ENCODE results near the gene ZNF664.

ZNF664 gene

DNA sequence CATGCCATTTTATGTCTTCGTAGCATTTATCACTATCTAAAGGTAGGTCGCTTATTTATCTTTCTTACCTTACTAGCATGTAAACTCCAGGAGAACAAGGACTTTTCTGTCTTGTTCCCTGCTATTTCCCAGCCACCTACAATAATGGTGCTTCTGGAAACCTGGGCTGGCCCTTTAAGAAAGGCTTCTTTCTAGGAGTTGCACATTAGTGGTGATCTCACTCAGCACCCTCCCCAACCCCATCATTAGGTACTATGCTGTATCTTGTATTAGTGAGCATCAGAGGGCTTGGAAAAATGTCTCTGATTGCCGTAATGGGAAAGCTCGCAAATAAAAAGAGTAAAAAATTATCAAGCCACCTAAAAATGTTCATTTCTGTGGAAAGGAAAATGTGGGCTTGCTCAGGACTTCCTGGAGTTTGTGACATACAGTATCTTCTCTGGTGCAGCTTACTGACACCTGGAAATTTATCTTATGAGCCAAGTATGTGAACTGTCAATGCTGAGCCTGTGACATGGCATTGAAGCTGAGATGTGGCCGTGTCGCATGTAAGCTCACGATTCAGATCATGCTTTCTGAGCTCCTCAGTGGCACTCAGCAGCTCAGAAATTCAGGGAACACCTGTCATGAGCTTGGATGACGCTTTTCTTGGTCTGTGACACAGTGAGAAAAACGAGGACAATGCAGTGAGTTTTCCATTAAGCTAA is 12.8 kb upstream of the ZNF664 start:
- DNase-seq: no peak

DNA sequence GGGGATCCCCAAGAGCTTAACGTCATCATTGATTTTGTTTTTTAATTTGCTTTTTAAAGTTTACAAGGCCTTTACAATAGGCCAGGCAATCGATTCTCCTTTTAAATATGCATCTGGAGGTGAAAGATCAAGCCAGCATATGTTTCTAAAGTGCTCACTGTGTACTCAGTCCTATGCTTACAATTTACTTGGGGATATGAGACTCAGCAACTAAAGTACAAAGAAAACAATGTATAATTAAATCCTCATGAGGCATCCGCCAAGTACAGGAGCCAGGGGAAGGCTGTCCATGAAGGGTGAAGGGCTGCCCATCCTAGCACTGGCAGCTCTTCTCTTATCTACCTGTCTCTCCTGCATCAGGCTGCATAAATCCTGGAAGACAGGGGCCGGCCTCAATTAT is 12.2 kb upstream of the ZNF664 start:
- no peak for DNase-seq

DNA sequence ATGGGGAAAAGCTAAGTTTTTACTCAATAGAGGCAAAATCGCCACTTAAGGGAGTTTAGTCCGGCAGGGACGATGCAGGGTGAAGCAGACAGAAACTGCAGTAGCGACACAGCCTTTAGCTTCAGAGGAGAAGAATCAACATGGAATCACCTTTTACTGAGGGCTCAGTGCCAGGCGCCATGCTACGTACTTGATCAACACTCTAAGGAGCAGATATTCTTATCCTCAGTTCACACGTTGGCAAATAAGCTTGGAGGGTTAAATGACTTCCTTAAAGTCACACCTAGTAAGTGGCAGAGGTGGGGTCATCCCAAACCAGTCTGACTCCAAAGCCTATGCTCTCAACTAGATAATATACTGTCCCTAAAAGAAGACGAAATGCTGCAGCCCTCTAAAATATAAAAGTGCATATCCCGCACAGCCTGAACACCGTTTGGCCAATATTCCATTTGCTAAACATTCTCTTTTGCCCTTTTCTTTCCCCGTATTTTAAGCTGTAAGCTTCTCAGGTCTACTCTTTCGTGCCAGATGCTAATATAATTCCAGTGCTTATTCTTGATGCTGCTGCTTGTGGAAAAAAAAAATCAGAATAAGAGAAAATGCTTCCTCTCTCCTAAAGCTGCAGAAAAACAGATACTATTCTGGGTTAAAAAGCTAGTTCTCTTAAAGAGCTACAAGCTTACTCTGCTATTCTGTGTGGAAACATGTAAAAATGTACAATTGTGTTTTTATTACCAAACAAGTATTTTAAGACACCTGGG is 11.2 kb upstream of the ZNF664 start:
- DNase-seq: peak; percentile 31

DNA sequence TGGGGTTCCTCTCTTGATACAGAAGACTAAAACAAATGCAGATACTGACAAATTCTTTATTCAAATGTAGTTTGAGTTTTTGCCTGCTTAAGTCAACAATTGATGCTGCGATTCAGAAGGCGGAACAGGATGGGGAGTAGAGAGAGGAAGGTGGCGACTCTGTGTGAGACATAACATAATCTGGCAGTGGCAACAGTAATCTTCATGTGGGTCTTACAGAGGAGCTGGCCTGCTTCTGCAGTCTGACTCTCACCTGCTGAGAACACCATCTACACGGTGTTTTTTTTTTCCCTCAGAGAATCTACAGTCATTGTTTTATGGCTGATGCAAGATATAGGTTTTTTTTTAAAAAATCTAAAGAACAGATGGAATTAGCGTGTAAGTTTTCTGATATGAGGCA is 10.5 kb upstream of the ZNF664 start:
- no peak for DNase-seq

DNA sequence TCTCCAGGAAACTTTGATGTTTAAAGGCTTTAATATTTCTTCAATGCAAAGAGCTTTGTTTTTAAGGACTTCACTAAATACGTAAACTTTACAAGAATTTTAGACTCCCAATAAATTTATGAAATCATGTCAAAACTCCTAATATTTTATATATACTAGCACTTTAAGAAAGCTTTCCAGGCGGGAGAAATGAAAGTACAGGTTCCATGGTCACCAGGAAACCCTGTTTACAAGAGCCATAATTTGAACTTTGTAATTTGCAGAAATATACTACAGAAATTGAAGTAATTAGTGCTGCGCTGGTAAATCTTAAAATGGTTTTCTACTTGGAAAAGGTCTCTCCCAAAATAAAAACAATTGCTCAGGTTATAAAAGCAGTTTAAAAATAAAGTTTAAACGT is 9.2 kb upstream of the ZNF664 start:
- DNase-seq: no peak

DNA sequence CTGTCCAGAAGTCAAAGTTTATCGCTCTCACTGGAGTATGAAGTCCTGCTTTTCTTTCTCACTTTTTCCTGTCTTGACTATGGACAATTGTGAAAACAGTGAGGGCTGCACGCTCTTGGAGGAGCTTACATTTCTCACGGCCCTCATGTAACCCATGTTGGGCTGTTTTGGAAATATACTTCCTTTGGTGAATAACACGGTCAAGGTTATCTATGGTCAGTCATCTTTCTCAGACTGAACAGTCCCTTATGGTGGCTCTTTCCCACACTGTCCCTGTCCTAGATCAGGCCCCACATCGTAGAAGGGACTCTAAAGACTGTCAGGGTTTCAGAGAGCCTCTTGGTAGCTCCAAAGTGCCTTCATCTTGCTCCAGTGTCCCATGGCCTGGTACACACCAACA is 7.6 kb upstream of the ZNF664 start:
- no peak for DNase-seq

DNA sequence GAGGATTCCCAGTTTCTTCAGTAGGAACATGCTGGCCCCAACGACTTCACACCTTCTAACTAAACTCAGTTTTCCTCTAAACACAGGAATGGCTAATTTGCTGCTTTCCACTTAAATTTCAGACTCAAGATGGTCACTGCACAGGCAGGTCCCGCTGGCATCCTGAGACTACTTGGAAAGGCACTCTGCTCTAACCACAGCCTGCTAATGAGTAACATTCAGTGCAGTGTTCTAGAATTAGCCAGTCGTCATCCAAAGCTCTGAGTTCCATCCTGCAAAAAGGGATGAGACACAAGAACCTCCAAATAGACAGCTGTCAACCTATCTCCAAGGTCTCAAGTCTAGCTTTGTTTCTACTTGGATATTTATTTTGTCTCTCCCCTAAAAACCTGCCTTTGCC is 6.4 kb upstream of the ZNF664 start:
- DNase-seq: no peak

GRCh38 chr12:123967121-123967586 is 5.9 kb upstream of the ZNF664 start:
- peak; percentile 58 for DNase-seq

DNA sequence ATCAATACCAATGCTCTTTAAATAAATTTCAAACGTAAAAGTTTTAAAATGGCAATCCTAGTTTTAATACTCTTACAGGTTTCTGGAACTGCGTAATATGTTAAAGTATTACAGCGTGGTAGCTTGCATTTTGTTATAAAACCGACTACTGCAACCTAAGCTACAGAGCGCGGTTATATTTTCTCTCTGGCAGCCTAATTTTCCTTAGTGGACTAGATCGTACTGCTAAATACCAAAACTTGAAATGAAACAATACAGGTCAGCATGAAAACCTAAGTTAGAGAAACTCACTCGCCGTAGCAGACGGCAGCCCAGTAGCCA is 1.6 kb upstream of the ZNF664 start:
- DNase-seq: no peak

- DNase-seq: peak; percentile 65
Observed at GRCh38 chr12:123971770-123972456, 1.1 kb upstream of the ZNF664 start.

GRCh38 chr12:123973552-123974341 is 732 bp downstream of the ZNF664 start:
- DNase-seq: peak; percentile 39

GRCh38 chr12:123976227-123976826 is 3.3 kb downstream of the ZNF664 start:
- no peak for DNase-seq

- DNase-seq: no peak
Observed at GRCh38 chr12:123979566-123979965, 6.6 kb downstream of the ZNF664 start.

GRCh38 chr12:123982269-123982668 is 9.3 kb downstream of the ZNF664 start:
- no peak for DNase-seq

DNA sequence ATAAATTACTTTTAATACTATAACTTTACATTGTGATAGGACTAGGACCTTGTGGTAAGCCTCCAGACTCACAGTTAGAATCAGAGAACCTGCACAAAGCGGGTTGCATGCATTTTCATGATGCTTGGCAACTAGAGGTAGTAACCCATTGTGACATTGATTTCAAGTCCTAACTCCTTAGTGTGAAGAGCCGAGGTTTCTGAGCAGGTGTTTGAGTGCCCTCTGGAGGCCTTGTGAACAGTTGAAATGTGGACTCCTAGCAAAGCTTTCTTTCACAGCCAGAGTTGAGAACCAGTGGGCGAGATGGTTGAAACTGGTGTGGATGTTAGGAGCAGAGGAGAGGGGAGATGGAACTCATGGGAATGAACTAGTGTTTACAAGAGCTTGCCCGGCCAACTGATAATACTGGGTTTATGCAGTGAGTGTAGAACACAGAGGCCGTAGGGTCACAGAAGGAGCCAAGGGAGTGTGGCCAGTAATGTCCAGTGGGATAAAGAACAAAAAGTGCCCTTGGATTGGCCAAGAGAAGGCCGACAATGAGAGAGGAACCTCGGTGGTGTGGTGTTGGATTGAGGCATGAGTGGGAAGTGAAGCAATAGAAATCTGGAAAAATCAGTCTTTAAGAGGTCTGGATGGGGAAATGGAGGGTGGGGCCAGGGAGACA is 10.9 kb downstream of the ZNF664 start:
- peak; percentile 85 for DNase-seq

- no peak for DNase-seq
Observed at GRCh38 chr12:123984903-123985302, 11.9 kb downstream of the ZNF664 start.

GRCh38 chr12:123986374-123986965 is 13.5 kb downstream of the ZNF664 start:
- no peak for DNase-seq

GRCh38 chr12:123987022-123987421 is 14.0 kb downstream of the ZNF664 start:
- DNase-seq: no peak

- no peak for DNase-seq
Observed at GRCh38 chr12:123989168-123989567, 16.2 kb downstream of the ZNF664 start.

- DNase-seq: no peak
Observed at GRCh38 chr12:123989753-123990152, 16.7 kb downstream of the ZNF664 start.

GRCh38 chr12:123990511-123990910 is 17.5 kb downstream of the ZNF664 start:
- DNase-seq: peak; percentile 29
